HG02973 (cell line): ENCODE measurements around the gene ID3.
A peak's percentile ranks its signal among the peaks of the same experiment; 100 is the strongest.

Experiments used
- ATAC-seq: cut with Tn5 transposase; IDR thresholded peaks from one replicate; pipeline ENCODE4 v1.9.1; 2021; ENCODE audit warnings: moderate library complexity; ENCODE audit not compliant: unreplicated experiment

ID3 gene, protein sequence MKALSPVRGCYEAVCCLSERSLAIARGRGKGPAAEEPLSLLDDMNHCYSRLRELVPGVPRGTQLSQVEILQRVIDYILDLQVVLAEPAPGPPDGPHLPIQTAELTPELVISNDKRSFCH

DNA sequence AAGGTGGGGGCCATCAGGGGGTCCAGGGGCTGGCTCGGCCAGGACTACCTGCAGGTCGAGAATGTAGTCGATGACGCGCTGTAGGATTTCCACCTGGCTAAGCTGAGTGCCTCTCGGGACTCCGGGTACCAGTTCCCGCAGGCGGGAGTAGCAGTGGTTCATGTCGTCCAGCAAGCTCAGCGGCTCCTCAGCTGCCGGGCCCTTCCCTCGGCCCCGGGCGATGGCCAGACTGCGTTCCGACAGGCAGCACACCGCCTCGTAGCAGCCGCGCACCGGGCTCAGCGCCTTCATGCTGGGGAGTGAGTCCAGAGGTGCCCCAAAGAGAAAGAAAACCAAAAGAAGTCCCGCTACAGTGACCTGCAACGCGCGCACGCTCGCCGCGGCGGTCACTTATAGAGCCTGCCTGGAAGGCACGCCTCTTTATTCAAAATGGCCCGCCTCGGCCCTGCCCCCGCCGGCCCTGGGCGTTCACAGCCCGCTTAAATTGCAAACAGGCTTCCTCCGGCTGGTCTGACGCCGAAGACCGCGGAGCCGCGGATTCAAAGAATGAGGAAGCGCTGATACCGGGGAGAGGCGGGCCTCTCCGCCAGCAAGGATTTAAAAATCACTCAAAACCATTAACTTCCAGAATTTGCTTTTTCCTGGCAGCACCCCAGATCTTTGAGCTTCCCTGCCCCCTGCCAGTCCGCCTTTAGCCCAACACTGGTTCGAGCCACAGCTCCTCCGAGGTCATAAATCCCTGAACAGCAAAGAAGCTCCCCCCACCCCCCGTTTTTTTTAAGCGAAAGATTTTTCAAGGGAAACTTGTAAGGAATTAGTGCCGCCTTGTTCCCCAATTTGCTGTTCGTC lies at the start of gene ID3:
Gene ID3 (minus strand): TSS at position 366 of the 849 bp plus-strand sequence. CDS start 75 bp downstream, at position 291.
- peak; percentile 63 for ATAC-seq

DNA sequence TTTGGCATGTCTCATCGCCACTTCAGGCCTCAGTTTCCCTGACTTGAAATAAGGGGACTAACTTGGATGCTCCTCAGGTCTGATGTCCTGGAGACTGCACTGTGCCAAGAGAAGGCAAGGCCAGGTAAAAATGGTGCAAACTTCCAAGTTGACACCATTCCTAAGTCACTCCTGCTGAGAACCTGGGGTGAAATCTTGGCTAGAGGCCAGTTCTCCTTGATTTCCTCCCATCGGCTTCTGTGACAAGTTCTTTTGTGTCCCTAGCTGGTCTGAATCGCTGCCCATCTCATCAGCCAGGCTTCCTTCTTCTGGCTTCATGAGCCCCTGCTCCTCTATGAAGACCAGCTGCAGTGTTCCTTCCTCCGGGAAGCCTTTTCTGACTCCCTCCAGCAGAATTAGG lies 48.6 kb upstream of the ID3 start:
- no peak for ATAC-seq

DNA sequence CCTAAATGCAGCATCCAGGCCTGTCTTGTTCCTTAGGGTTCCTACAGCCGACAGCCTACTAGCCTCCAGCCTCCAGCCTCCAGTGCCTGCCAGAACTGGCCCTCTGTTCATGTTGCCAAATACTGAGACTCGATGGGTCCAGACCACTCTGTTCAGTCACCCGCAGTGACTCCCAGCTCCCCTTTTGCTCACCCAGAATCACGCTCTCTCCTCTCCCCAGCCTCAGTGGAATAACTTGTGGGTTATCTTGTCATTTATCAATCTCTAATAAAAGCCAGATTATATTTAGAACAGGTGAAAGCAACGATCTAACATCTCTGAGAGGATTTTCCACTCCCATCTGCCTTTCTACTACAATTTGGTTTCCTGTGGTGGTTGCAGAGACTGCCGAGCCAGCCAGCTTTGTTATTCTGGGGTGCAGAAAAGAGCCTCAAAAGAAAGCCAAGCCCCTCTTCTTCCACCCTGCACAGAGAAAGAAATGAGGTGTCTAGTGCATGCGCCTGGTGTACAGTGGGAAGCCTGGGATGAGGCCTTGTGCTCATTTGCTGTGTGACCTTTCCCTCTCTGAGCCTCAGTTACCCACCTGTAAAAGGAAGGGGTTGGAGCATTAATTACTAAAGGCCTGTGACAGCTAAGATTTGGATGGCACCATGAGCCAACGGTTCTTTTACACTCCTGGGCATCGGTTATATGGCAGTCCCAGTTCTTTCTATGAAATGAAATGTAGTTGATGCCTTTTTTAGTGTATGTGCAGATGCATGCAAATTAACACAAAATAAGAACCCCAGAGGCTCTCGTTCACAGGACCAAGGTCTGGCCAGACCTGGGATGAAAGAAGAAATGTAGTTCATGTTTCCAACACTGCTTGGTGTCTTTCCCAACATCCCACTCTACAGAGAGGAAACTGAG lies 42.9 kb upstream of the ID3 start:
- ATAC-seq, result no peak

DNA sequence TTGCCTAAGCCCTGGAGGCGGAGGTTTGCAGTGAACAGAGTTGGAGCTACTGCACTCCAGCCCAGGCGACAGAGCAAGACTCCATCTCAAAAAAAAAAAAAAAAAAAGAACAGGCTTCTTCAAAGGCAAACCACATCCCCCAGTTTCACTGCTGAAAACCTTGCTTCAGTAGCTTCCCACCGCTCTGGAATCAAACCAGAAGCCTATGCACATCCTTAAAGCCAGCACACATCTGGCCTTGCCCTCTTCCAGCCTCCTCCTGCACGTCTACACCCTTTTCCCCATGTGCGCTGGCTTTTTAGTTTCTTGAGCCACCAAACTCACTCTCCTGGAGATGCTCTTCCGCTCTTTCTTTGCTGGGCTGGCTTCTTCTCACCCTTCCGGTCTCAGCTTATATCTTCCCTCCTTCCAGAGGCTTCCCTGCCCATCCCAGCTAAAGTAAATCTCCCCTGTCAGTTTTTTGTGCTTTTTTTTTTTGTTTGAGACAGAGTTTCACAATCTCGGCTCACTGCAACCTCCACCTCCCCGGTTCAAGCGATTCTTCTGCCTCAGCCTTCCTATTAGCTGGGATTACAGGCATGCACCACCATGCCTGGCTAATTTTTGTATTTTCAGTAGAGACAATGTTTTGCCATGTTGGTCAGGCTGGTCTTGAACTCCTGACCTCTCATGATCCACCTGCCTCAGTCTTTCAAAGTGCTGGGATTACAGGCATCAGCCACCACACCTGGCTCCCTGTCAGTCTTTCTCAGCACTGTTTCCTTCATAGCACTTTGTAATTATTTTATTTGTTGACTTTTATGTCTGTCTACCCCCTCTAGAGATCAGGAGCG lies 42.0 kb upstream of the ID3 start:
- no peak for ATAC-seq

DNA sequence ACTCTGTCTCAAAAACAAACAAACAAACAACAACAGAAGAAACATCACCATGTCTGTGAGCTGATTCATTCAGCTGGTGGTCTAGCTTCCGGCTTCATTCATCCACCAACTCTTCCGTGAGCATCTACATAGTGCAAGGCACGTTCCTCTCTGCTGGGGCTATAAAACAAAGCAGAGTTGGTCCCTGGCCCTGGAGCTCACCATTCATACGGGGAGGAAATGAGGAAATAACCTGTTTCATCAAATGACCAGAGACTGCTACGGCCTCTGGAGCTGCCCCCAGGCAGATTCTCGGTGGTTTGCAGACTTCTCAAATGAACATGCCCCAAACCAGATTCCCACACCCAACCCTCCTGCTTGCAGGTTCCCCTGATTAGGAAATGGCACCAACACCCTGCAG lies 41.0 kb upstream of the ID3 start:
- no peak for ATAC-seq

DNA sequence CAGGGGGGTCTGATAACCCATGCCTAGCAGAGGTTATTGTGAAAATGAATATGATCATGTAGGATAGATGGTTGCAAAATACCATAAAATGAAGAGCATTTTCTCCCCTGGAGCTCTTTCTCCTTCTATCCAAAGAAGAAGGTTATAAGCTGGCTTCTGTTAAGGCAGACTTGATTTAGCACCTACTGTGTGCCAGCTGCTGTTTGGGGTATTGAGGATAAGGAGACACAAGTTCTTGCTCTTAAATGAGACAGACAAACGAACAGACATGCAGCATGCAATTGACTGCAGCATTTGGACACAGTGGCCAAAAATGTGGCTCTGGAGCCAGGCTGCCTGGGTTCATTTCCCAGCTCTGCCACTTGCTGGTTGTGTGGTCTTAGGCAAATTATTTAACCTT lies 39.8 kb upstream of the ID3 start:
- no peak for ATAC-seq

DNA sequence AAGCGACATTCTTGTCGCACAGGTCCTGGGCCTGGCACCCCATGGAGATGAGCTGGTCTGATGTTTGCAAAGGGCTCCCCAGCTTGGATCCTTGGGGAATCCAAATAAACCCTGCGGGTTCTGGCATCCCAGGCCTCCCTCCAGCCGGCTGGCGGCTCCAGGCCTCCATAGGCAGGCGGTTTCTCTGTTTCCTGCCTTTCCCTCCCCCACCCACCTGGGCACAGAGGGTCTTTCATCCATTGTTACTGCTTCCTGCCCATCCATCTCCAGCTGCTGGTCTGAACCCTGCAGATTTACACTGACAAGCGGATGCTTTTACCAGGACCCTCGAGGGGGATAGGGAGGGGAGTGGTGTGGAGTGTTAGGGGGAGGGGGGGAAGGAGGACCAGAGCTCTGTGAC lies 39.1 kb upstream of the ID3 start:
- ATAC-seq, result no peak

DNA sequence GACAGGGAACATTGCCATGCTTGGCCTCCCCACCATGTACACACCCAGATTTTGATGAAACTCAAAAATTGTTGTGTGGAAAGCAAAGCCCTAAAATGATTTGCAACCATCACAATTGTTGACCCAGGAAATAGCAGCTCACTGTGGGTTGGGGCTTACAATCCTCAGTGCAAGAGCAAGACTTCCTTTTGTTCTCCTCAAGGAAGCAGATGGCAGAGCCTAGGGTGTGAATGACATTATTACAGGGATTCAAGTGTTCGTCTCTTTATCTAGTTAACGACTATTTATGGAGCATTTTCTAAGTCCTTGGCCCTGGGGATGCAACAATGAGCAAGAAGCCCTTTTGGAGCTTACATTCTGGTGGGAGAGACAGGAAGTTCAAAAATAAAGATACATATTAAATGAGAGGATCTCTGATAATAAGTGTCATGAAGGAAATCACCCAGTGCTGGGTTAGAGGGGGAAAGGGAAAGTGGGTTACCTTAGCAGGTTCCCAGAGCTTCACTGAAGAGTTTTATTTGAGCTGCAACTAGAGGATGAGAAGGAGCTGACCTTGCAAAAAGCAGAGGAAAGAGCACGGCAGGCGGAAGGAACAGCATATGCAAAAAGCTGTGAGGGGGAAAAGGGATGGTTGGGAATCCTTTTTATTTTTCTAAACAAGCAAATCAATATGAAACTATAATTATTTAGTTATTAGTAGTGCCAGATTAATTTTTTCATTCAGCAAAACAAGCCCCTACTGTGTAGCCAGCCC lies 38.5 kb upstream of the ID3 start:
- no peak for ATAC-seq

DNA sequence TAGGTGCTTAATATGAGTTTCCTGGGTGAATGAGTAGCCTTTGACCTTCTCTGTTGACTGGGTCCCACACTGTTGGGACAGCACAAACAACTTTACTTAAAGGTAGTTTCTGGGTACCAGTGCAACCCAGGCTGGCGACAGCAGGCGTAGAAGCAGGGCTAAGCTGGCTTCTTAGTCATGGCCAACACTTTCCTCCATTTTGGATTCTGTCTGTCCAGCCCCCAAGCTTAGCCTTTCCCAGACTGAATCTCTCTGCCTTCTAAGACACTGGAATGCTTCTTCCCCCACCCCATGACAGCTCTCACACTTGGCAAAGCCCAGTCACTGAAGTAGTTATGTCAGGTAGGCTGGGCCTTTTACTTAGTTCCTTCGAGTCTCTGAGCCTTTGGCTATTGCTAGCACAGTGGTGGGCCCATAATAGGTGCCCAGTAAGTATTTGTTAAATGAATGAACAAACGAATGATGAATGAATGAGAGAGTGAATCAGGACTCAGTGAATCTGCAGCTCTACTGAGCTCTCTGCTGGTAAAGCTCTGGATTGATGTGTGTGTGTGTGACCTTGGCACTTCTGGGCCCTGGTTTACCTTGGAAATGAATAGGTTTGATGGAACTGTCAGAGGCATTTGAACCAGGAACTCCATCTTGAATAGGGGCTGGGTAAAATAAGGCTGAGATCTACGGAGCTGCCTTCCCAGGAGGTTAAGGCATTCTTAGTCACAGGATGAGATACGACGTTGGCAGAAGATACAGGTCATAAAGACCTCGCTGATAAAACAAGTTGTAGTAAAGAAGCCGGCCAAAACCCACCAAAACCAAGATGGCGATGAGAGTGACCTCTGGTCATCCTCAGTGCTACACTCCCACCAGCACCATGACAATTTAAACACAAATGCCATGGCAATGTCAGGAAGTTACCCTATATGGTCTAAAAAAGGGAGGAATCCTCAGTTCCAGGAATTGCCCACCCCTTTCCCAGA lies 37.4 kb upstream of the ID3 start:
- ATAC-seq, result no peak

DNA sequence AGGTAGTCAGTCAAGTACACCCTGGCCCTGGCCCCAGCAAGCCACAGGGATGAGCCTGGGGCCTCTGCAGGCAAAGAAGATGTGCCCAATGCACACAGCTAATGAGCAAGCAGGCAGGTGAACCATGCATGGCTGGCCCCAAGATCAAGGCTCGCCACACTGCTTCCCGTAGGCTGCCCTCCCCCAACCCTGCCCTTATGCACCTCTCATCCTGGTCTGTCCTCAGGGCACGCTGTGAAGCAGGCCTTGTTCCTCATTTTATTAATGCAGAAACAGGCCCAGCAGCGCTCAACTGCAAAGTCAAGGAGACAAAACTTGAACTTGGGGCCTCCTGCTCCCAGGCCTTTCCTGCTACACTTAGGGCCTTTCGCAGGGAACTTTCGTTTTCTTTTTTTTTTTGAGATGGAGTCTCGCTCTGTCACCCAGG lies 35.6 kb upstream of the ID3 start:
- ATAC-seq, result no peak

DNA sequence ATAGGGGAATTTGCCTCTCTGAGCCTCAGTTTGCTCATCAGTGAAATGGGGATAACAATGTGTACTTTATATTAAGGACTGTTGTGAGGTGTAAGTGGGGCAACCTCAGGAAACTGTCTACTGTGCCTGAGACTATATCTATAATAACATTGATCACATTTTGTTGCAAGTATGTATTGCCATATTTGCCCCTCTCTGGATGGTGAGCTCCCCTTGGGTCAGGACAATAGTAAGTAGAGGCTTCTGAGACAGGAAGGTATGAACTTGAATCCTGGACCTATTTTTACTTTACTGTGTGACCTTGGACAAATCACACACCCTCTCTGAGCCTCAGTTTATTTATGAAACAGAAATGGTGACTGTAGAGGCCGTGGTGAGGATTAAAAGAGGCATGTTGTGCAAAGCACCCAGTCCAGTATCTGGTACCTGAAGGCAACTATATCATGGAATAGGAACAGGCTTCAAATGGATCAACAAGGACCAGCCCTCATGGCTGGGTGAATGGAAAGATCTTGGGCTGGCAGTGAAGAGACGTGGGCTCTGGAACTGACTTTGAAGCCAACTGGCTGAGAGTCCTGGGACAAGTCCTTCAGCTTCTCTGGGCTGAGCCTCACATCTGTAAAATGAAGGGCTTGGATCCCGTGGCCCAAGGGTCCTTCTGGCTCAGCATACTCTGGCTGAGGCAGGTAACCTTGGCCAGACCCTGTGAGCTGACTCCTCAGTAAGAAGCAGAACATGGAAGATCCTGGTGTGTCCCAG lies 35.0 kb upstream of the ID3 start:
- ATAC-seq, result no peak

DNA sequence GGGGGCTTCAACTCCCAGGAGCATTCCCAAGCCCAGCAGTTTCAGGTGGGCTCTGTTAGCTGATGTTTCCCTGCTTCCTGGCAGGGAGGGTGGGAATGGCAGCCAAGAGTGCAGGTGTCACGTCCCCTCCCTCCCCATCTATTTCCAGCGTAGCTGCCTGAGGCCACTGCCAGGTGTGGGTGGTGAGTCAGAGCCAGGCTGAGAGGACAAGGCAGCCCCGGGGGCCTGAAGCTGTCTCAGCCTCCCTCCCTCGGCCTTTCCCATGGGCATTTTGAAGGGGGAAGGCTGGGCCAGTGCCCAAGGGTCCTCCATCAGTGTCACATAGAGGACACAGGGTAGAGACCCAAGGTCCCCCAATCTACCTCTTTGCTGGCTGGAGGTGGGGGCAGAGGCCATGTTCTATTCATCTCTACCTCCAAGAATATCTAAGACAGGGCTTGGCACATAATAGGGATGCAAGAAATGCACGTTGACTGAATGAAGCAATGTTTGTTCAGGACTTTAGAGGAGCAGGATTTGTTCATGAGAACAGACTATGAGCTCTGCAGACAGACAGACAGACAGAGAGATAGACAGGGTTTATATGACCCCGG lies 34.4 kb upstream of the ID3 start:
- no peak for ATAC-seq

DNA sequence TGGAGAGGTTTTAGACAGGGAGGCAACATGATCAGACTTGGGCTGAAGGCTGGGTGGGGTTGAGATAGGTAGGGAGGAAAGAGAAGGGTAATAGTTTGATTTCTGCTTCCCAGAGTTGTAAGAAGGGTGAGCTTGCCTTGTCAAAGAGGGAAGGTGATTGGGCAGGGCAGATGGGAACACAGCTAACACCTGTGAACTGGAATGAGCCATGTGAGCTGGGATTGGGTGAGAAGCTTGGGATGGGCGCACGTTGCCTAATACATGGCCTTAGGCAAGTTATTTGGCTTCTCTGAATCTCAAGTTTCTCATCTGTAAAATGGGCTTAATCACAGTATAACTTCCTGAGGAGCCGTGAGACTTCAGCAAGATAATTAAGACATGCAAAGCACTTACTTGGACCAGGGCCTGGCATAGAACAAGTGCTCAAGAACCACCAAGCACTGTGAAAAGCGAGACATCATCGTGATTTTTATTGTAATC lies 33.8 kb upstream of the ID3 start:
- ATAC-seq, result no peak

DNA sequence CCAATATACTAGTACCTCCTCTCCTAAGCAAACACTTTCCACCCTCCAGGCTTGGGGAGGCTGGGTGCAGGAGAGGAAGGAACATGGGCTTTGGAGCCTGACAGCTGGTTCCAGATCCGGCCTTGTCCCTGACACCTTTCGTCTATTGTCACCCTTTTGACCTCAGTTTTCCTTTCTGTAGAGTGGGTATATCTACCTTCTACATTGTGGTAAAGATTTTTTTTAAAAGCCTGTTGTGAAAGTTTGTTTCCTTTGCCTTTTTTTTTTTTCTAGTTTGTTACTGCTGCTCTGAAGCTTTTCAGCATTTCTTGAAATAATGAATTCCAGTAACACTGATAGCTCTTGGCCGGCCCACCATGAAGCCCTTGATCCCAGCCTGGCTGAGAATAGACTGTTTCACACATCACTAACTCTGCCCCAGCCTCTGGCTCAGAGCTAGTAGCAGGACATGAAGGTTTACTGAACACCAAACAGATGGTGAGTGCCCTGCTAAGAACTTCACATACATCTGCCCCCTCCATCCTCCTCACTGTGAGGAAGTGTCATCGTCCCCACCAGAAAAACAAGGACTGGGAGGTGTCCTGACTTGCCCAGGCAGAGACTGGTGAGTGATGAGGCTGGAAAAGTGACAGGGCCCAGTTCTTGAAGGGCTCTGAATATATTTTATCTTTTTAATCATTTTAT lies 33.0 kb upstream of the ID3 start:
- ATAC-seq, result no peak

DNA sequence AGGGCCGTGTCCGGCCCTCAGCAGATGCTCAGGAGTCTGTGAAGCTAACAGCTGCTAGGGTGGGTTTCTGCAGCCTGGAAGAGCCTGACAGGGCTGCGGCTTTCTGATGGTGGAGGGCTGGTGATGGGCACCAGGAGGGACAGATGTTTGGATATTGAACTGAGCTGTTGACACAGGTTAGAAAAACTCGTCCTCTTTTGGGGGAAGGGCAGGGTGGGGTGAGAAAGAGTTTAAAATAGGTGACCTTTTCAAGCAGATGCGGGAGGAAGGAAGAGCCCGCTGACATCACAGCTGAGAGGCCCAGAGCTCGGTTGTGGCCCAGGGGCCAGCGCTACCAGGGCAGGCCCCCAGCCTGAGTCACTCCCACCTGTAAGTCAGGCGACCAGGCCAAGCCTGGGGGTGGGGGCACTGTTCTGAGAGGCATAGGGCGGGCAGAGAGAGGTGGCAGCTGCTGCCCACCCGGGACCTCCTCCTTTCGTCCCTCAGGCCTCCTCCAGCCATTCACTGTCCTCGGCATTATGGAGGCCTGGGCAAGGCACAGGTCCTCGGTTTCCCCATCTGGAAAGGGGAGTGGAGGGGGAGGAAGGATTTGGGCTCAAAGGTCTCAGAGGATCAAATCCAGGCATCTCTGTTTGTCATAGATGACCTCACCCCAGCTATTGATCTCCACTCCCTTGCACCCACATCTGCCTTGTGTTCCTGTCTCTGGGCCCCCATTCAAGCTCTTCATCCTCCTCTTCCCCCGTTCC lies 32.3 kb upstream of the ID3 start:
- no peak for ATAC-seq

DNA sequence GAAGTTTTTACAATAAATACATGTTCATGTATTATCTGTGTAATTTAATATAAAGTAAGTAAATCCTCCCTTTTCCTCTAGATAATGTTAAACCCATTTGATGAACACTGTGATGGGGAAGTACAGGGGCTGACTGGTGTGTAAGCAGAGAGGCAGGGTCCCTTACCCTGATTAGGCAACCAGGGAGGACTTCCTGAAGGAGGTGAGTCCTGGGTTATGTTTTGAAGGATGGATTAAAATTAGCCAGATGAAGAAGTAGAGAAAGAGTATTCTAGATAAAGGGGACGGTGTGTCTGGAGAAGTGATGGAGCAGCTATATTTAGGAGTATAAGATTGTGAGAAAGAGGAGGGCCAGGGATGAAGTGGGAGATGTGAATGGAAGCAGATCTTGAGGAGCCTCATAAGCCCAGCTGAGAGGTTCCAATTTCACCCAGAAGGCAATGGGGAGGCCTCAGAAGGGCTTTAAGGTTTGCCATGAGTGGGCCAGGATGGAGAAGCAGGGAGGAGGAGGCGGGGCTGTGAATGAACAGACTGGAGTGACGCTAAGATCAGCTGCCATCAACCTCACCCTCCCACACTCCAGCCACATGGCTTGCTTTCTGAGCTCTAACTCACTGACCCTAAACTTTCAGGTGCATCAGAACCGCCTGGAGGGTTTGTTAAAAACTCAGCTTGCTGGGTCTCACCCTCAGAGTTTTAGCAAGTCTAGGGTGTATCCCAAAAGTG lies 30.9 kb upstream of the ID3 start:
- peak; percentile 42 for ATAC-seq
